ENCODE data around the gene RUNX1. TPM values are rescaled to one million over a fixed set of nuclear protein-coding genes. Genes with fewer than 3 reads are reported as not detected.

Gene RUNX1
- total and polyA plus RNA-seq, 2 donors (not counting 3 experiments of a cell fraction or from before 2014, with no cell fraction given), result 4.6 to 17.9 TPM

DNA sequence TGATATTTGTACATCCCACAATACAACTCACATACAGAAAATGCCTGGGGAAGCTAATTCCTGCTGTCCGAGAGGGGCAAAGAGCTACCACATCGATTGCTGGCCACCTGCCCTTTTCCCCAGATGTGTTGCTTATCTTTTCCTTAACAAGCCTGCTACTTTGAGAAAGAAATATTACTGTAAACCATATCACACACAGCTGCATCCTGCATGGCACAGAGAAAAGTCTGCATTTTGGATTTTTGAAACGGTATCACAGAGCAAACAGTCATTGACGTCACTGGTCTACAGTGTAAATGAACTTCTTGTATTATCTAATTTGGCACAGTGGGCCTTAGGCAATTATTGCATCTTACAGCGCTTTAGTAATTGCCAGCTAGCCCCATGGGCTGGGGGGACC is 215.6 kb downstream of the RUNX1 start:
- no peak for FAIRE-seq
- peak; percentile 75 for DNase-seq (ENCODE audit: low read depth, low spot score)
- intact Hi-C loops (cut with micrococcal nuclease), result no loop called here
- ChIA-PET CTCF (interaction anchor here (0.6 kb wide), 1 partner anchor 12 kb away, joined by 3 read pairs; no protein-coding TSS in a partner anchor), POLR2A (interaction anchor here (0.7 kb wide), 1 partner anchor 12 kb away, joined by 3 read pairs; no protein-coding TSS in a partner anchor)
- Histone ChIP-seq H3K36me3 (ENCODE audit: control insufficient read depth in 2 of 2, extremely low read depth in 1 of 2, insufficient read depth in 2 of 2, low read length in 2 of 2) (peaks cover 0 to 2% of the 10 kb centered on the region in 2 experiments), H3K9me3 (replicated peaks; ENCODE audit: control insufficient read depth, insufficient read depth, low read length) (no peaks in the 10 kb centered on the region), H3K4me2 (ENCODE audit: insufficient read depth, low read length) (no peak overlapping the region), H3K27ac (ENCODE audit: insufficient read depth, low read depth, low read length) (no peak overlapping the region), H3K79me2 (ENCODE audit: control insufficient read depth, insufficient read depth, low read length) (peaks cover 24% of the 10 kb centered on the region), H4K20me1 (replicated peaks; ENCODE audit: control insufficient read depth, extremely low read depth, insufficient read depth, low read length) (no peaks in the 10 kb centered on the region), H3K4me3 (replicated peaks in 1 of 3; ENCODE audit: insufficient read depth in 1 of 3, low read depth in 1 of 3, low read length in 3 of 3) (no peak overlapping the region), H3K9me1 (replicated peaks; ENCODE audit: control insufficient read depth, extremely low read depth, insufficient read depth, low read length) (no peaks in the 10 kb centered on the region), H3K4me1 (ENCODE audit: control insufficient read depth, extremely low read depth, insufficient read depth, low read length) (peaks cover 30% of the 10 kb centered on the region), H3K27me3 (ENCODE audit: control insufficient read depth in 2 of 2, insufficient read depth in 2 of 2, low read length in 2 of 2) (no peaks in the 10 kb centered on the region), H2AFZ (ENCODE audit: low read depth, low read length) (no peak overlapping the region), H3K9ac (replicated peaks; ENCODE audit: extremely low read depth, insufficient read depth, low read length) (no peak overlapping the region)
- dilution Hi-C loops (cut with MboI; ENCODE audit: extremely low pct_ligation_motif_present, low sequenced_read_pairs), result no loop called here
- no peak for TF ChIP-seq EZH2 (IDR thresholded peaks at IDR 0.05; ENCODE audit: borderline replicate concordance, low read depth, low read length, severe bottlenecking)
- TF ChIP-seq, protein P1, sequence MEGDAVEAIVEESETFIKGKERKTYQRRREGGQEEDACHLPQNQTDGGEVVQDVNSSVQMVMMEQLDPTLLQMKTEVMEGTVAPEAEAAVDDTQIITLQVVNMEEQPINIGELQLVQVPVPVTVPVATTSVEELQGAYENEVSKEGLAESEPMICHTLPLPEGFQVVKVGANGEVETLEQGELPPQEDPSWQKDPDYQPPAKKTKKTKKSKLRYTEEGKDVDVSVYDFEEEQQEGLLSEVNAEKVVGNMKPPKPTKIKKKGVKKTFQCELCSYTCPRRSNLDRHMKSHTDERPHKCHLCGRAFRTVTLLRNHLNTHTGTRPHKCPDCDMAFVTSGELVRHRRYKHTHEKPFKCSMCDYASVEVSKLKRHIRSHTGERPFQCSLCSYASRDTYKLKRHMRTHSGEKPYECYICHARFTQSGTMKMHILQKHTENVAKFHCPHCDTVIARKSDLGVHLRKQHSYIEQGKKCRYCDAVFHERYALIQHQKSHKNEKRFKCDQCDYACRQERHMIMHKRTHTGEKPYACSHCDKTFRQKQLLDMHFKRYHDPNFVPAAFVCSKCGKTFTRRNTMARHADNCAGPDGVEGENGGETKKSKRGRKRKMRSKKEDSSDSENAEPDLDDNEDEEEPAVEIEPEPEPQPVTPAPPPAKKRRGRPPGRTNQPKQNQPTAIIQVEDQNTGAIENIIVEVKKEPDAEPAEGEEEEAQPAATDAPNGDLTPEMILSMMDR (IDR thresholded peaks at IDR 0.05; ENCODE audit: extremely low read depth in 1 of 2, insufficient read depth in 1 of 2, low read depth in 1 of 2, low read length in 2 of 2), result no peak
- no peak for TF ChIP-seq GATA2 (IDR thresholded peaks at IDR 0.05; ENCODE audit: insufficient read depth, insufficient read length, low read depth, low read length)
- no peak for TF ChIP-seq POLR2AphosphoS5 (IDR thresholded peaks at IDR 0.05; ENCODE audit: insufficient read depth, low read depth, low read length)
- TF ChIP-seq FOS (IDR thresholded peaks at IDR 0.05; ENCODE audit: borderline replicate concordance, insufficient read depth, low read length), result no peak
- TF ChIP-seq POLR2A (IDR thresholded peaks at IDR 0.05; ENCODE audit: low read depth, low read length), result no peak
- TF ChIP-seq, protein P2, sequence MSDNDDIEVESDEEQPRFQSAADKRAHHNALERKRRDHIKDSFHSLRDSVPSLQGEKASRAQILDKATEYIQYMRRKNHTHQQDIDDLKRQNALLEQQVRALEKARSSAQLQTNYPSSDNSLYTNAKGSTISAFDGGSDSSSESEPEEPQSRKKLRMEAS (IDR thresholded peaks at IDR 0.05; ENCODE audit: insufficient read depth, insufficient read length), result no peak
- no peak for TF ChIP-seq JUN (IDR thresholded peaks at IDR 0.05; ENCODE audit: borderline replicate concordance, insufficient read depth, insufficient read length, low read depth)
- no peak for TF ChIP-seq MYC (IDR thresholded peaks at IDR 0.05; ENCODE audit: low read depth, low read length)
- BruUV-seq (replicated peaks), result no TSS peak

Data from endothelial cell of umbilical vein (primary cell).